ENCODE data around the gene ZNF391. TPM values are rescaled to one million over a fixed set of nuclear protein-coding genes. Genes with fewer than 3 reads are reported as not detected.
"Not testable (repeated sequence)": the region's sequence is repeated elsewhere in the genome, so short reads cannot be mapped to it uniquely, and the experiment has no call there.

ZNF391 gene
- total RNA-seq = 0.03 and 0.16 TPM in 2 replicates
- polyA plus RNA-seq (2012) = 0.21 TPM

GRCh38 chr6:27388293-27389197 is at the start of gene ZNF391:
ZNF391 (plus strand) TSS chr6:27388759; CDS start chr6:27400371, 11,612 bp downstream.
- peak; percentile 73 for DNase-seq (ENCODE audit: low read depth)

- no peak for DNase-seq (ENCODE audit: low read depth)
Observed at GRCh38 chr6:27352850-27353249, 35.7 kb upstream of the ZNF391 start.

GRCh38 chr6:27358786-27359185 is 29.8 kb upstream of the ZNF391 start:
- DNase-seq (ENCODE audit: low read depth) = no peak

- no peak for DNase-seq (ENCODE audit: low read depth)
Observed at GRCh38 chr6:27359231-27359630, 29.3 kb upstream of the ZNF391 start.

- DNase-seq (ENCODE audit: low read depth) = no peak
Observed at GRCh38 chr6:27368202-27368601, 20.4 kb upstream of the ZNF391 start.

GRCh38 chr6:27370391-27370790 is 18.2 kb upstream of the ZNF391 start:
- peak; percentile 30 for DNase-seq (ENCODE audit: low read depth)

GRCh38 chr6:27374824-27375612 is 13.5 kb upstream of the ZNF391 start:
- DNase-seq (ENCODE audit: low read depth) = peak; percentile 47

- DNase-seq (ENCODE audit: low read depth) = peak; percentile 0
Observed at GRCh38 chr6:27375613-27376079, 12.9 kb upstream of the ZNF391 start.

GRCh38 chr6:27378406-27378805 is 10.2 kb upstream of the ZNF391 start:
- DNase-seq (ENCODE audit: low read depth) = not testable (repeated sequence)

- not testable (repeated sequence) for DNase-seq (ENCODE audit: low read depth)
Observed at GRCh38 chr6:27381001-27381400, 7.6 kb upstream of the ZNF391 start.

- no peak for DNase-seq (ENCODE audit: low read depth)
Observed at GRCh38 chr6:27383011-27383410, 5.5 kb upstream of the ZNF391 start.

GRCh38 chr6:27383481-27383880 is 5.1 kb upstream of the ZNF391 start:
- no peak for DNase-seq (ENCODE audit: low read depth)

GRCh38 chr6:27392623-27393022 is 4.1 kb downstream of the ZNF391 start:
- no peak for DNase-seq (ENCODE audit: low read depth)

GRCh38 chr6:27394073-27394472 is 5.5 kb downstream of the ZNF391 start:
- DNase-seq (ENCODE audit: low read depth) = no peak

GRCh38 chr6:27400877-27401642 is 12.5 kb downstream of the ZNF391 start:
- DNase-seq (ENCODE audit: low read depth) = no peak

GRCh38 chr6:27406085-27406484 is 17.5 kb downstream of the ZNF391 start:
- peak; percentile 9 for DNase-seq (ENCODE audit: low read depth)

- DNase-seq (ENCODE audit: low read depth) = no peak
Observed at GRCh38 chr6:27407153-27407814, 18.7 kb downstream of the ZNF391 start.

GRCh38 chr6:27414300-27414699 is 25.7 kb downstream of the ZNF391 start:
- DNase-seq (ENCODE audit: low read depth) = no peak

GRCh38 chr6:27414996-27415395 is 26.4 kb downstream of the ZNF391 start:
- no peak for DNase-seq (ENCODE audit: low read depth)

GRCh38 chr6:27415898-27416297 is 27.3 kb downstream of the ZNF391 start:
- DNase-seq (ENCODE audit: low read depth) = no peak

GRCh38 chr6:27419363-27419762 is 30.8 kb downstream of the ZNF391 start:
- no peak for DNase-seq (ENCODE audit: low read depth)
